Nephron progenitor cell (in vitro differentiated cells): Measurements from ENCODE around the gene CDH16.

ENCODE experiments used
- DNase-seq: peaks from one replicate; pipeline ENCODE4 v3.0.0; 2021
- H3K27ac Mint-ChIP-seq: 2 replicates; pipeline ENCODE4 v1.8.0; 2021; ENCODE audit warnings: mild to moderate bottlenecking, moderate library complexity, mixed read lengths
- H3K27me3 Mint-ChIP-seq: 2 replicates; pipeline ENCODE4 v1.8.0; 2021; ENCODE audit warnings: mild to moderate bottlenecking, low read depth, mixed read lengths; ENCODE audit not compliant: poor library complexity
- H3K36me3 Mint-ChIP-seq: 2 replicates; pipeline ENCODE4 v1.8.0; 2021; ENCODE audit warnings: low read depth, mixed read lengths
- H3K4me1 Mint-ChIP-seq: 2 replicates; pipeline ENCODE4 v1.8.0; 2021; ENCODE audit warnings: mixed read lengths
- H3K4me3 Mint-ChIP-seq: 2 replicates; pipeline ENCODE4 v1.8.0; 2021; ENCODE audit warnings: mild to moderate bottlenecking, moderate library complexity, mixed read lengths
- H3K9me3 Mint-ChIP-seq: 2 replicates; pipeline ENCODE4 v1.8.0; 2021; ENCODE audit warnings: mild to moderate bottlenecking, moderate library complexity, mixed read lengths
- TF ChIP-seq, protein P1 (sequence below): fragments of 200-600 bp; sonication (generic); IDR thresholded peaks from 2 replicates; pipeline ENCODE4 v1.5.0; 2021; ENCODE audit warnings: antibody characterized with exemption

CDH16 gene

DNA sequence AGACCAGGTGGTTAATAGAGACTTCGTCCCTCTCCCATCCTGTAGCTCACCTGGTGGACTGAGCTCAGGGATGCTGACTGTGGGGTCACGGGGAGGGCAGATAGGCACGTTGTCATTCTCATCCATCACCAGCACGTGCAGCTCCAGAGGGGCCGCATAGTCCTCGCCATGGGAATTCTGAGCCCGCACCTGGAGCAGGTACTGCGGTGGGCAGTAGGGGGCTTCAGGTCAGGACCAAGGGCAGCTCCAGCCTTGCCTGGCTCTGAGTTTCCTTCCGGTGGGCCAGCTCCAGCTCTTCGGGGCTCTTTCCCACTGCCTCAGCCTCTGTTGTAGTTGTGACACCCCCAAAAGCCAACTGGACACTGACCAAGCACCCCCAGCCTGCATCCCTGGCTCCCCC lies 5.6 kb downstream of the CDH16 start:
- peak; percentile 46 for DNase-seq
- Mint-ChIP-seq H3K4me3 (no peak overlapping the region), H3K36me3 (no peaks in the 10 kb centered on the region)

GRCh38 chr16:66911801-66912200 lies 6.9 kb downstream of the CDH16 start:
- TF ChIP-seq, protein P1, sequence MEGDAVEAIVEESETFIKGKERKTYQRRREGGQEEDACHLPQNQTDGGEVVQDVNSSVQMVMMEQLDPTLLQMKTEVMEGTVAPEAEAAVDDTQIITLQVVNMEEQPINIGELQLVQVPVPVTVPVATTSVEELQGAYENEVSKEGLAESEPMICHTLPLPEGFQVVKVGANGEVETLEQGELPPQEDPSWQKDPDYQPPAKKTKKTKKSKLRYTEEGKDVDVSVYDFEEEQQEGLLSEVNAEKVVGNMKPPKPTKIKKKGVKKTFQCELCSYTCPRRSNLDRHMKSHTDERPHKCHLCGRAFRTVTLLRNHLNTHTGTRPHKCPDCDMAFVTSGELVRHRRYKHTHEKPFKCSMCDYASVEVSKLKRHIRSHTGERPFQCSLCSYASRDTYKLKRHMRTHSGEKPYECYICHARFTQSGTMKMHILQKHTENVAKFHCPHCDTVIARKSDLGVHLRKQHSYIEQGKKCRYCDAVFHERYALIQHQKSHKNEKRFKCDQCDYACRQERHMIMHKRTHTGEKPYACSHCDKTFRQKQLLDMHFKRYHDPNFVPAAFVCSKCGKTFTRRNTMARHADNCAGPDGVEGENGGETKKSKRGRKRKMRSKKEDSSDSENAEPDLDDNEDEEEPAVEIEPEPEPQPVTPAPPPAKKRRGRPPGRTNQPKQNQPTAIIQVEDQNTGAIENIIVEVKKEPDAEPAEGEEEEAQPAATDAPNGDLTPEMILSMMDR: no peak
- Mint-ChIP-seq H3K4me1 (no peaks in the 10 kb centered on the region), H3K36me3 (no peaks in the 10 kb centered on the region), H3K9me3 (no peaks in the 10 kb centered on the region), H3K27me3 (peaks cover 30% of the 10 kb centered on the region), H3K4me3 (no peak overlapping the region), H3K27ac (no peak overlapping the region)
- no peak for DNase-seq

More for the DNA sequence above, 5.6 kb downstream of the CDH16 start:
- Mint-ChIP-seq H3K27ac (no peak overlapping the region), H3K9me3 (no peaks in the 10 kb centered on the region), H3K4me1 (no peaks in the 10 kb centered on the region), H3K27me3 (peaks cover 41% of the 10 kb centered on the region)
- TF ChIP-seq, protein P1: no peak

DNA sequence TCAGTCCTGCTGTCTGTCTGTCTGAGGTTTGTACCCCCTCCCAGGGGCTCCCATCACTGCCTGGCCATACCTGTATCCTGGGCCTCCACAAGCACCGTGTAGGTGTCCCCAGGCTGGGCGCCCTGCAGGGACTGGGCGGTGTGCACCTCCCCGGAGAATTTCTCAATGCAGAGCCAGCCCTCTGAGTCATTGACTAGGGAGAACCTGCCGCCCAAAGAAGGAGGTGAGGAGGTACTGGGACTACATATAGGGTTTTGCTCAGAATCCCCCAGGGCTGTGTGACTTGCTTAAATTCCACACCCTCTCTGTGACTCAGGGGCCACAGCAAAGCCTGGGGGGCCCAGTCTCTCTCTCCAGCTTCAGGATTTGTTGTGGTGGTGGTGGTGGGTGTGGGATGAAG lies 7.6 kb downstream of the CDH16 start:
- Mint-ChIP-seq H3K4me3 (no peak overlapping the region), H3K4me1 (peaks cover 5% of the 10 kb centered on the region), H3K9me3 (no peaks in the 10 kb centered on the region), H3K27me3 (peaks cover 25% of the 10 kb centered on the region), H3K27ac (no peak overlapping the region), H3K36me3 (no peaks in the 10 kb centered on the region)
- DNase-seq: no peak
- TF ChIP-seq, protein P1: no peak

DNA sequence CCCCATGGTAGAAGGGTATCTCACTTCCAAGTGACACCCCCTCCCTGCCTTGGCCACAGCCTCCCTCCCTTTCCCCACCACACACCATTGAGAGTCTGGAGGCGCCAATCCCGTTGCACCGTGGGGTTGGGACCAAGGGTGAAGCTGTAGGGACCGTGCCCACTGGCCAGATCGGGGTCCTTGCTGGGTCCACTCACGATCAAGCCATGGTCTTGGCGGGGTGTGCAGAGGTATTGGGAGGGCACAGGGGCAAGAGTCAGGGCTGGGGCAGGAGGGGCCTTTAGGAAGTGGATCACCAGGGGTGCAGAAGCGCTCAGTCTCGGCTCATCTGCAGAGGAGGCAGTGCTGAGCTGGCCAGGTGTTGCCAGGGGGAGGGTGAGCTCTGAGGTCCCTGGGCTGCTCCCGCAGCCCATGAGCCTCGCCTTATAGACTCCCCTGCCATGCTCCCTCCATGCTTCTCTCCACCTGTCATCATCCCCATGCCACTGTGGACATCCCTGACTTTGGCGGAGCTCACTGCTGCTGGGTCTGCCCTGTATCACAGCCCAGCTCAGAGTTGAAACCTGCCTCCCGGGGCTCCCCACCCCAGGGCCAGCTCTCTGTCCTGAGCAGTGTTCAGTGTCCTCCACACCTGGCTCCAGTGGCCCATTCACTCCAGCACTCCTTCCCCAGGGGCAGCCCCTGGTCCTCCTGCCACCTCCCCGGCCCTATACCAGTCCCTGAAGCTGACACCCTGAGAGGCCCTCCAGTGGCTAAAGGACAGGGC lies 8.3 kb downstream of the CDH16 start:
- Mint-ChIP-seq H3K36me3 (no peaks in the 10 kb centered on the region), H3K4me1 (peaks cover 13% of the 10 kb centered on the region), H3K27ac (no peak overlapping the region), H3K27me3 (peaks cover 19% of the 10 kb centered on the region), H3K4me3 (no peak overlapping the region), H3K9me3 (no peaks in the 10 kb centered on the region)
- DNase-seq: no peak
- TF ChIP-seq, protein P1: no peak

DNA sequence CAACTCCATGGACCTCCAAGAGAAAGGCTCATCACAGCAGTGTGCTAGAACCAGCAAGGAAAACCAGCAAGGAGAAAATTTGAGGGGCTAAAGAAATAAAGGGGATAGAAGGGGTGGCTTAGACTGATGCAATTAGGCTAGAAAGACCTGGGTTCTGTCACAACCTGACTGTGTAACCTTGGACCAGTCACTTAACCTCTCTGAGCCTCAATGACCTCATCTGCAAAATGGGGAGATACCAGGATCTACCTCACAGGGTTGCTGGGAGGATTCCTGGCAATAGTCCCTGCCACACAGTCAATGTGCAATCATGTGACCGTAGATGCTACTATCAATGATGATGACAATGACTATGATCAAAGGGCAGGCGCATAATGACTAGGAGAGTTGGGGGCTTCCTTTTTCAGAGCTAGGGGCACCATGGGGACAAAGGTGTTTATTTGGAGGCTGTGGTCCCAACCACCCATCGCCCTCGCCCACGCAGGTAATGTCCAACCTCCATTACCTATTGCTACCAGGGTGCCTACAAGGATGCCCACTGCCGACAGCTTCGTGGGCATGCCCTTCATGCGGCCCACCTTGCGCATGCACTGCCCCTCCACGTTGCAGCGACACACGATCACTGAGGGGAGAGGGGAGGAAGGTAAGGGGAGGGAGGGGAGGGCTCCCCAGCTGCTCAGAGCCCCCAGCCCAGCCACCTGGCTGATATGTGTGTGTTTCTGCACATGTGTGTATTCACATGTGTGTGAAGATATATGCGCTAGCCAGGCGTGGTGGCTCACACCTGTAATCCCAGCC lies 9.7 kb downstream of the CDH16 start:
- Mint-ChIP-seq H3K27me3 (peaks cover 8% of the 10 kb centered on the region), H3K4me1 (peaks cover 25% of the 10 kb centered on the region), H3K36me3 (no peaks in the 10 kb centered on the region), H3K9me3 (no peaks in the 10 kb centered on the region), H3K4me3 (no peak overlapping the region), H3K27ac (no peak overlapping the region)
- no peak for DNase-seq
- TF ChIP-seq, protein P1: no peak
